ENCODE data around the gene STRN4.

DNA sequence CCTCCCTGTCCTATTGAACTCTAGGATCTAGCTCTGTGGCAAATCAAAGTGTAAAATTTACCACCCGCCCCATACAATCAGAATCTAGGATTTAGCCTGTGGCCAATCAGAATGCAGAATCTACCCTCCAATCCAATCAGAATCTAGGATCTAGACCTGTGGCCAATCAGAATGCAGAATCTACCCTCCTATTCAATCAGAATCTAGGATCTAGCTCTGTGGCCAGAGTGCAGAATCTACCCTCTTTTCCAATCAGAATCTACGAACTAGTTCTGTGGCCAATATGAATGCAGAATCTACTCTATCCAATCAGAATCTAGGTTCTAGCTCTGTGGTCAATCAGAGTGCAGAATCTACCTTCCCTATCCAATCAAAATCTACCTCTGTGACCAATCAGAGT lies 55.1 kb downstream of the STRN4 start:
- TF ChIP-seq POLR2A (IDR thresholded peaks at IDR 0.05) = no peak
- TF ChIP-seq, protein P1, sequence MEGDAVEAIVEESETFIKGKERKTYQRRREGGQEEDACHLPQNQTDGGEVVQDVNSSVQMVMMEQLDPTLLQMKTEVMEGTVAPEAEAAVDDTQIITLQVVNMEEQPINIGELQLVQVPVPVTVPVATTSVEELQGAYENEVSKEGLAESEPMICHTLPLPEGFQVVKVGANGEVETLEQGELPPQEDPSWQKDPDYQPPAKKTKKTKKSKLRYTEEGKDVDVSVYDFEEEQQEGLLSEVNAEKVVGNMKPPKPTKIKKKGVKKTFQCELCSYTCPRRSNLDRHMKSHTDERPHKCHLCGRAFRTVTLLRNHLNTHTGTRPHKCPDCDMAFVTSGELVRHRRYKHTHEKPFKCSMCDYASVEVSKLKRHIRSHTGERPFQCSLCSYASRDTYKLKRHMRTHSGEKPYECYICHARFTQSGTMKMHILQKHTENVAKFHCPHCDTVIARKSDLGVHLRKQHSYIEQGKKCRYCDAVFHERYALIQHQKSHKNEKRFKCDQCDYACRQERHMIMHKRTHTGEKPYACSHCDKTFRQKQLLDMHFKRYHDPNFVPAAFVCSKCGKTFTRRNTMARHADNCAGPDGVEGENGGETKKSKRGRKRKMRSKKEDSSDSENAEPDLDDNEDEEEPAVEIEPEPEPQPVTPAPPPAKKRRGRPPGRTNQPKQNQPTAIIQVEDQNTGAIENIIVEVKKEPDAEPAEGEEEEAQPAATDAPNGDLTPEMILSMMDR (IDR thresholded peaks at IDR 0.05) = no peak
